Measurements from ENCODE around the gene RIMBP2. TPM values are rescaled to one million over a fixed set of nuclear protein-coding genes. Genes with fewer than 3 reads are reported as not detected.
A peak's percentile ranks its signal among the peaks of the same experiment; 100 is the strongest.

Gene RIMBP2
- polyA plus RNA-seq, 1 of the 3 experiments (the other 2 are of a cell fraction), result 0.90 TPM

GRCh38 chr12:130522244-130522834 is 193.8 kb downstream of the RIMBP2 start:
- H3K79me2 ChIP-seq (ENCODE audit: insufficient read depth), result no peaks in the 10 kb centered on the region
- no peaks in the 10 kb centered on the region for H3K9me3 ChIP-seq
- H3K36me3 ChIP-seq (replicated peaks in 1 of 2; ENCODE audit: control insufficient read depth in 1 of 2, insufficient read depth in 2 of 2, low read length in 1 of 2), result no peaks in the 10 kb centered on the region
- H4K20me1 ChIP-seq (ENCODE audit: insufficient read depth), result no peaks in the 10 kb centered on the region
- no peak overlapping the region for H2AFZ ChIP-seq (ENCODE audit: low read depth)
- ChIA-PET POLR2A (no interaction called here), CTCF (no interaction called here)
- no peak for TF ChIP-seq TCF12 (IDR thresholded peaks at IDR 0.05)
- no peak for TF ChIP-seq FOSL2 (IDR thresholded peaks at IDR 0.05; ENCODE audit: borderline replicate concordance, low read depth)
- no peak for TF ChIP-seq CTCF (IDR thresholded peaks at IDR 0.05)
- no peak for TF ChIP-seq FOXM1 (IDR thresholded peaks at IDR 0.05; ENCODE audit: low read depth)
- H3K4me1 ChIP-seq (ENCODE audit: control insufficient read depth in 1 of 2, insufficient read depth in 2 of 2, low read depth in 1 of 2, low read length in 1 of 2), result peaks cover 0 to 52% of the 10 kb centered on the region in 2 experiments; a peak in 1 of 4 replicates
- H3K4me3 ChIP-seq (ENCODE audit: low read depth in 2 of 2, low read length in 1 of 2), result no peak overlapping the region
- H3K27me3 ChIP-seq (ENCODE audit: insufficient read depth), result no peaks in the 10 kb centered on the region
- no peak overlapping the region for H3K9ac ChIP-seq
- WGBS (ENCODE audit: low lambda C conversion rate), result 47% methylated on average over 16 of the region's 17 CpGs
- H3K4me2 ChIP-seq, result no peak overlapping the region
- H3K27ac ChIP-seq (ENCODE audit: low read depth in 2 of 2, low read length in 1 of 2), result peak overlapping the region in 1 of 2 experiments; percentile 58; a peak in 1 of 4 replicates
- DNase-seq, result peak; percentile 41
- no peaks in the 10 kb centered on the region for H3F3A ChIP-seq (replicated peaks; ENCODE audit: insufficient read depth)
- no peaks in the 10 kb centered on the region for H3K9me2 ChIP-seq

GRCh38 chr12:130521375-130522124 is 194.5 kb downstream of the RIMBP2 start:
- Histone ChIP-seq H3K4me3 (ENCODE audit: low read depth in 2 of 2, low read length in 1 of 2) (no peak overlapping the region), H3K4me1 (ENCODE audit: control insufficient read depth in 1 of 2, insufficient read depth in 2 of 2, low read depth in 1 of 2, low read length in 1 of 2) (peaks cover 0 to 46% of the 10 kb centered on the region in 2 experiments; a peak in 1 of 4 replicates), H3K36me3 (replicated peaks in 1 of 2; ENCODE audit: control insufficient read depth in 1 of 2, insufficient read depth in 2 of 2, low read length in 1 of 2) (no peaks in the 10 kb centered on the region), H3K79me2 (ENCODE audit: insufficient read depth) (no peaks in the 10 kb centered on the region), H3K4me2 (no peak overlapping the region), H2AFZ (ENCODE audit: low read depth) (no peak overlapping the region), H3K27ac (ENCODE audit: low read depth in 2 of 2, low read length in 1 of 2) (no peak overlapping the region; a peak in 1 of 4 replicates), H3K9me2 (no peaks in the 10 kb centered on the region), H3K9me3 (no peaks in the 10 kb centered on the region), H3F3A (replicated peaks; ENCODE audit: insufficient read depth) (no peaks in the 10 kb centered on the region), H4K20me1 (ENCODE audit: insufficient read depth) (no peaks in the 10 kb centered on the region), H3K9ac (no peak overlapping the region), H3K27me3 (ENCODE audit: insufficient read depth) (no peaks in the 10 kb centered on the region)
- ChIA-PET CTCF (no interaction called here), POLR2A (no interaction called here)
- TF ChIP-seq, protein P1, sequence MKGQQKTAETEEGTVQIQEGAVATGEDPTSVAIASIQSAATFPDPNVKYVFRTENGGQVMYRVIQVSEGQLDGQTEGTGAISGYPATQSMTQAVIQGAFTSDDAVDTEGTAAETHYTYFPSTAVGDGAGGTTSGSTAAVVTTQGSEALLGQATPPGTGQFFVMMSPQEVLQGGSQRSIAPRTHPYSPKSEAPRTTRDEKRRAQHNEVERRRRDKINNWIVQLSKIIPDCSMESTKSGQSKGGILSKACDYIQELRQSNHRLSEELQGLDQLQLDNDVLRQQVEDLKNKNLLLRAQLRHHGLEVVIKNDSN (IDR thresholded peaks at IDR 0.05; ENCODE audit: borderline replicate concordance, low read depth), result no peak
- no peak for TF ChIP-seq MXI1 (IDR thresholded peaks at IDR 0.05; ENCODE audit: low read depth, low read length)
- no peak for TF ChIP-seq YY1 (IDR thresholded peaks at IDR 0.05; ENCODE audit: low read depth)
- no peak for TF ChIP-seq GATA2 (CRISPR knock-in tag; IDR thresholded peaks at IDR 0.05)
- TF ChIP-seq REST (IDR thresholded peaks at IDR 0.05; ENCODE audit: low read depth, low read length), result no peak
- no peak for TF ChIP-seq IRF3 (IDR thresholded peaks at IDR 0.05; ENCODE audit: low read depth, low read length)
- WGBS (ENCODE audit: low lambda C conversion rate), result 52% methylated on average over 11 of the region's 11 CpGs
- no peak for DNase-seq

Measured in SK-N-SH (cell line).